ENCODE data around the gene GTF2IRD1. TPM values are rescaled to one million over a fixed set of nuclear protein-coding genes. Genes with fewer than 3 reads are reported as not detected.

Gene GTF2IRD1
- total and polyA plus RNA-seq, 2 of the 13 experiments (the other 11 are each of a cell fraction or from before 2014, with no cell fraction given): 16.5 to 26.7 TPM

DNA sequence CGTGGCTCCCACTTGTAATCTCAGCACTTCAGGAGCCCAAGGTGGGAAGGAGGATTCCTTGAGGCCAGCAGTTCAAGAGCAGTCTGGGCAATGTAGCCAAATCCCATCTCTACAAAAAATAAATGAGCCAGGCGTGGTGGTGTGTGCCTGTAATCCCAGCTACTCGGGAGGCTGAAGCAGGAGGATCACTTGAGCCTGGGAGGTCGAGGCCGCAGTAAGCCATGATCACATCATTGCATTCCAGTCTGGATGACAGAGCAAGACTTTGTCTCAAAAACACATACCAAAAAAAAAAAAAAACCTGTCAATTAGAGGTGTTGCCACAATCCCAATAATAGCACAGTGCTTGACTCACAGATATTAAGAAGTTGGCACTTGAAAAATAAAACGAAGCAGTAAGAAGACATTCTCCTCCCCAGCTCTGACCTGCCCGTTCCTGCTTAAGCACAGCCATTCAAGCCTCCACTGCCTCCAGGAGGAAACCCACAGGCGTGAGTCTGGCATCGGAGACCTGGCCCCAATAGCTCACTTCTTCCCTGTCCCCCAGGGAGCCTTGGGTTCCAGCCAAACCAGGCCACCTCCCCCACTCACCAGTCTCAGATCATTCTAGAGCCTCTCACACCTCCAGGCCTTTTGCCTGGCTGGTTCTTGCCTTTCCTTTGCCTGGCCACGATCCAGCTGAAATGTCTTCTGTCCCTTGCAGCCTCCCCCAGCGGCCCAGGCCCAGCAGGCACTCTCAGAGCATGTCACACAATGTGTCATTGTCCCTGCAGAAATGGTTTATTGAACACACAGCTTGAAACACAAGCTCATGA lies 158.5 kb downstream of the GTF2IRD1 start (continued):
- TF ChIP-seq, protein P1, sequence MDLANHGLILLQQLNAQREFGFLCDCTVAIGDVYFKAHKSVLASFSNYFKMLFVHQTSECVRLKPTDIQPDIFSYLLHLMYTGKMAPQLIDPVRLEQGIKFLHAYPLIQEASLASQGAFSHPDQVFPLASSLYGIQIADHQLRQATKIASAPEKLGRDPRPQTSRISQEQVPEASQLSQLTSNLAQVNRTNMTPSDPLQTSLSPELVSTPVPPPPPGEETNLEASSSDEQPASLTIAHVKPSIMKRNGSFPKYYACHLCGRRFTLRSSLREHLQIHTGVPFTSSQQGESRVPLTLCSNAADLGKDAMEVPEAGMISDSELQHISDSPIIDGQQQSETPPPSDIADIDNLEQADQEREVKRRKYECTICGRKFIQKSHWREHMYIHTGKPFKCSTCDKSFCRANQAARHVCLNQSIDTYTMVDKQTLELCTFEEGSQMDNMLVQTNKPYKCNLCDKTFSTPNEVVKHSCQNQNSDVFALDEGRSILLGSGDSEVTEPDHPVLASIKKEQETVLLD (CRISPR knock-in tag; IDR thresholded peaks at IDR 0.05; ENCODE audit: low read depth): no peak
- TF ChIP-seq CCAR2 (optimal IDR thresholded peaks at IDR 0.05; ENCODE audit: low read depth, low read length) (no peak), ZNF672 (CRISPR knock-in tag; IDR thresholded peaks at IDR 0.05) (no peak), MIER2 (CRISPR knock-in tag; IDR thresholded peaks at IDR 0.05) (no peak), POLR2G (IDR thresholded peaks at IDR 0.05; ENCODE audit: low read depth, low read length) (no peak), SNAPC2 (CRISPR knock-in tag; IDR thresholded peaks at IDR 0.05) (no peak), AHR (CRISPR knock-in tag; IDR thresholded peaks at IDR 0.05) (no peak), MTERF4 (CRISPR knock-in tag; IDR thresholded peaks at IDR 0.05) (no peak), CHD2 (IDR thresholded peaks at IDR 0.05; ENCODE audit: low read depth, low read length) (no peak), DMAP1 (CRISPR knock-in tag; IDR thresholded peaks at IDR 0.05) (no peak), SP5 (CRISPR knock-in tag; IDR thresholded peaks at IDR 0.05; ENCODE audit: borderline replicate concordance, low read depth) (no peak), ZNF10 (CRISPR knock-in tag; IDR thresholded peaks at IDR 0.05; ENCODE audit: borderline replicate concordance, low read depth) (no peak), ZNF768 (CRISPR knock-in tag; IDR thresholded peaks at IDR 0.05) (no peak), SMC3 (IDR thresholded peaks at IDR 0.05; ENCODE audit: low read length) (0 out of 2 replicates have a peak, but pooled peaks have one; percentile 2), NBN (conservative IDR thresholded peaks at IDR 0.05) (no peak), NCOA2 (CRISPR knock-in tag; IDR thresholded peaks at IDR 0.05) (no peak), DBP (CRISPR knock-in tag; IDR thresholded peaks at IDR 0.05; ENCODE audit: not compliant biosample characterization) (no peak), GFI1 (CRISPR knock-in tag; IDR thresholded peaks at IDR 0.05; ENCODE audit: borderline replicate concordance) (no peak), MLX (CRISPR knock-in tag; IDR thresholded peaks at IDR 0.05) (no peak), ZMYM3 (CRISPR knock-in tag; IDR thresholded peaks at IDR 0.05) (0 out of 2 replicates have a peak, but pooled peaks have one; percentile 31), ZNF234 (CRISPR knock-in tag; conservative IDR thresholded peaks at IDR 0.05) (no peak), GTF3A (CRISPR knock-in tag; conservative IDR thresholded peaks at IDR 0.05) (no peak), NR1H2 (CRISPR knock-in tag; IDR thresholded peaks at IDR 0.05; ENCODE audit: borderline replicate concordance, low read depth) (no peak)
- TF ChIP-seq, protein P2, sequence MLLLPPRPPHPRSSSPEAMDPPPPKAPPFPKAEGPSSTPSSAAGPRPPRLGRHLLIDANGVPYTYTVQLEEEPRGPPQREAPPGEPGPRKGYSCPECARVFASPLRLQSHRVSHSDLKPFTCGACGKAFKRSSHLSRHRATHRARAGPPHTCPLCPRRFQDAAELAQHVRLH (CRISPR knock-in tag; IDR thresholded peaks at IDR 0.05; ENCODE audit: borderline replicate concordance, low read depth): no peak
- TF ChIP-seq, protein P3, sequence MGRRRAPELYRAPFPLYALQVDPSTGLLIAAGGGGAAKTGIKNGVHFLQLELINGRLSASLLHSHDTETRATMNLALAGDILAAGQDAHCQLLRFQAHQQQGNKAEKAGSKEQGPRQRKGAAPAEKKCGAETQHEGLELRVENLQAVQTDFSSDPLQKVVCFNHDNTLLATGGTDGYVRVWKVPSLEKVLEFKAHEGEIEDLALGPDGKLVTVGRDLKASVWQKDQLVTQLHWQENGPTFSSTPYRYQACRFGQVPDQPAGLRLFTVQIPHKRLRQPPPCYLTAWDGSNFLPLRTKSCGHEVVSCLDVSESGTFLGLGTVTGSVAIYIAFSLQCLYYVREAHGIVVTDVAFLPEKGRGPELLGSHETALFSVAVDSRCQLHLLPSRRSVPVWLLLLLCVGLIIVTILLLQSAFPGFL (CRISPR knock-in tag; IDR thresholded peaks at IDR 0.05): no peak
- TF ChIP-seq, protein P4, sequence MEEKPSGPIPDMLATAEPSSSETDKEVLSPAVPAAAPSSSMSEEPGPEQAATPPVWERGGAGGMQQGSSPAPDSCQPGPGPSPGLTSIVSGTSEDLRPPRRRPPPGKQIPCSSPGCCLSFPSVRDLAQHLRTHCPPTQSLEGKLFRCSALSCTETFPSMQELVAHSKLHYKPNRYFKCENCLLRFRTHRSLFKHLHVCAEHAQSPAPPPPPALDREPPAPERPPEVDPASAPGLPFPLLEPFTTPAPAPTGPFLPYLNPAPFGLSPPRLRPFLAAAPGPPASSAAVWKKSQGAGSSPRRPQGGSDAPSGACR (CRISPR knock-in tag; IDR thresholded peaks at IDR 0.05): no peak
